ENCODE data around the gene ELOVL6.

The ELOVL6 gene

GRCh38 chr4:110135523-110135922 lies 62.9 kb downstream of the ELOVL6 start:
- H3K36me3 ChIP-seq (ENCODE audit: insufficient read depth, low read length): no peaks in the 10 kb centered on the region
- H3K9me3 ChIP-seq (ENCODE audit: control insufficient read depth, insufficient read depth, low read length): no peaks in the 10 kb centered on the region
- H3K9ac ChIP-seq (ENCODE audit: low read depth, low read length): no peak overlapping the region
- H3K4me1 ChIP-seq (ENCODE audit: insufficient read depth, low read length): no peaks in the 10 kb centered on the region

GRCh38 chr4:110135076-110135475 lies 63.3 kb downstream of the ELOVL6 start:
- Histone ChIP-seq H3K9me3 (ENCODE audit: control insufficient read depth, insufficient read depth, low read length) (no peaks in the 10 kb centered on the region), H3K4me1 (ENCODE audit: insufficient read depth, low read length) (no peaks in the 10 kb centered on the region), H3K9ac (ENCODE audit: low read depth, low read length) (no peak overlapping the region), H3K36me3 (ENCODE audit: insufficient read depth, low read length) (no peaks in the 10 kb centered on the region)

- Histone ChIP-seq H3K9ac (ENCODE audit: low read depth, low read length) (no peak overlapping the region), H3K4me1 (ENCODE audit: insufficient read depth, low read length) (no peaks in the 10 kb centered on the region)
Measured at GRCh38 chr4:110134269-110134869, 64.0 kb downstream of the ELOVL6 start.

GRCh38 chr4:110132816-110133719 lies 65.3 kb downstream of the ELOVL6 start:
- Histone ChIP-seq H3K9me3 (ENCODE audit: control insufficient read depth, insufficient read depth, low read length) (no peaks in the 10 kb centered on the region), H3K4me1 (ENCODE audit: insufficient read depth, low read length) (no peaks in the 10 kb centered on the region), H3K36me3 (ENCODE audit: insufficient read depth, low read length) (peaks cover 1% of the 10 kb centered on the region), H3K9ac (ENCODE audit: low read depth, low read length) (no peak overlapping the region)

More at GRCh38 chr4:110134269-110134869, 64.0 kb downstream of the ELOVL6 start:
- Histone ChIP-seq H3K9me3 (ENCODE audit: control insufficient read depth, insufficient read depth, low read length) (no peaks in the 10 kb centered on the region), H3K36me3 (ENCODE audit: insufficient read depth, low read length) (no peaks in the 10 kb centered on the region)

- Histone ChIP-seq H3K36me3 (ENCODE audit: insufficient read depth, low read length) (peaks cover 4% of the 10 kb centered on the region), H3K9ac (ENCODE audit: low read depth, low read length) (no peak overlapping the region), H3K9me3 (ENCODE audit: control insufficient read depth, insufficient read depth, low read length) (no peaks in the 10 kb centered on the region), H3K4me1 (ENCODE audit: insufficient read depth, low read length) (no peaks in the 10 kb centered on the region)
Measured at GRCh38 chr4:110131916-110132315, 66.5 kb downstream of the ELOVL6 start.

- H3K9me3 ChIP-seq (ENCODE audit: control insufficient read depth, insufficient read depth, low read length): no peaks in the 10 kb centered on the region
- peaks cover 4% of the 10 kb centered on the region for H3K36me3 ChIP-seq (ENCODE audit: insufficient read depth, low read length)
- H3K4me1 ChIP-seq (ENCODE audit: insufficient read depth, low read length): no peaks in the 10 kb centered on the region
- no peak overlapping the region for H3K9ac ChIP-seq (ENCODE audit: low read depth, low read length)
Measured at GRCh38 chr4:110130576-110131358, 67.6 kb downstream of the ELOVL6 start.

- no peaks in the 10 kb centered on the region for H3K9me3 ChIP-seq (ENCODE audit: control insufficient read depth, insufficient read depth, low read length)
- peaks cover 4% of the 10 kb centered on the region for H3K36me3 ChIP-seq (ENCODE audit: insufficient read depth, low read length)
- no peak overlapping the region for H3K9ac ChIP-seq (ENCODE audit: low read depth, low read length)
- no peaks in the 10 kb centered on the region for H3K4me1 ChIP-seq (ENCODE audit: insufficient read depth, low read length)
Measured at GRCh38 chr4:110129544-110129943, 68.9 kb downstream of the ELOVL6 start.

- Histone ChIP-seq H3K36me3 (ENCODE audit: insufficient read depth, low read length) (peaks cover 4% of the 10 kb centered on the region), H3K9me3 (ENCODE audit: control insufficient read depth, insufficient read depth, low read length) (no peaks in the 10 kb centered on the region), H3K4me1 (ENCODE audit: insufficient read depth, low read length) (no peaks in the 10 kb centered on the region)
Measured at GRCh38 chr4:110128472-110128919, 69.9 kb downstream of the ELOVL6 start.

GRCh38 chr4:110128029-110128428 lies 70.4 kb downstream of the ELOVL6 start:
- Histone ChIP-seq H3K9ac (ENCODE audit: low read depth, low read length) (no peak overlapping the region), H3K36me3 (ENCODE audit: insufficient read depth, low read length) (peaks cover 4% of the 10 kb centered on the region), H3K9me3 (ENCODE audit: control insufficient read depth, insufficient read depth, low read length) (no peaks in the 10 kb centered on the region), H3K4me1 (ENCODE audit: insufficient read depth, low read length) (no peaks in the 10 kb centered on the region)

More at GRCh38 chr4:110128472-110128919, 69.9 kb downstream of the ELOVL6 start:
- no peak overlapping the region for H3K9ac ChIP-seq (ENCODE audit: low read depth, low read length)

- H3K9me3 ChIP-seq (ENCODE audit: control insufficient read depth, insufficient read depth, low read length): no peaks in the 10 kb centered on the region
- H3K36me3 ChIP-seq (ENCODE audit: insufficient read depth, low read length): peaks cover 4% of the 10 kb centered on the region
- no peak overlapping the region for H3K9ac ChIP-seq (ENCODE audit: low read depth, low read length)
- H3K4me1 ChIP-seq (ENCODE audit: insufficient read depth, low read length): peaks cover 4% of the 10 kb centered on the region; the same call in 1 of the 2 replicates
Measured at GRCh38 chr4:110124711-110125110, 73.7 kb downstream of the ELOVL6 start.

- no peaks in the 10 kb centered on the region for H3K9me3 ChIP-seq (ENCODE audit: control insufficient read depth, insufficient read depth, low read length)
- H3K36me3 ChIP-seq (ENCODE audit: insufficient read depth, low read length): no peaks in the 10 kb centered on the region
- peaks cover 6% of the 10 kb centered on the region; the same call in 1 of the 2 replicates for H3K4me1 ChIP-seq (ENCODE audit: insufficient read depth, low read length)
- H3K9ac ChIP-seq (ENCODE audit: low read depth, low read length): no peak overlapping the region
Measured at GRCh38 chr4:110122201-110122600, 76.2 kb downstream of the ELOVL6 start.

- Histone ChIP-seq H3K9me3 (ENCODE audit: control insufficient read depth, insufficient read depth, low read length) (no peaks in the 10 kb centered on the region; the same call in 1 of the 2 replicates), H3K36me3 (ENCODE audit: insufficient read depth, low read length) (no peaks in the 10 kb centered on the region; the same call in 1 of the 2 replicates), H3K4me1 (ENCODE audit: insufficient read depth, low read length) (peaks cover 14% of the 10 kb centered on the region), H3K9ac (ENCODE audit: low read depth, low read length) (no peak overlapping the region)
Measured at GRCh38 chr4:110120506-110120905, 77.9 kb downstream of the ELOVL6 start.

- Histone ChIP-seq H3K36me3 (ENCODE audit: insufficient read depth, low read length) (no peaks in the 10 kb centered on the region; the same call in 1 of the 2 replicates), H3K4me1 (ENCODE audit: insufficient read depth, low read length) (peaks cover 14% of the 10 kb centered on the region), H3K9me3 (ENCODE audit: control insufficient read depth, insufficient read depth, low read length) (no peaks in the 10 kb centered on the region; the same call in 1 of the 2 replicates), H3K9ac (ENCODE audit: low read depth, low read length) (no peak overlapping the region)
Measured at GRCh38 chr4:110119880-110120279, 78.5 kb downstream of the ELOVL6 start.

- Histone ChIP-seq H3K36me3 (ENCODE audit: insufficient read depth, low read length) (no peaks in the 10 kb centered on the region; the same call in 1 of the 2 replicates), H3K9me3 (ENCODE audit: control insufficient read depth, insufficient read depth, low read length) (no peaks in the 10 kb centered on the region; the same call in 1 of the 2 replicates), H3K9ac (ENCODE audit: low read depth, low read length) (no peak overlapping the region), H3K4me1 (ENCODE audit: insufficient read depth, low read length) (peaks cover 14% of the 10 kb centered on the region)
Measured at GRCh38 chr4:110119337-110119736, 79.1 kb downstream of the ELOVL6 start.
